Heart left ventricle (tissue), 16 donors: ENCODE data around the gene PRX. TPM values are rescaled to one million over a fixed set of nuclear protein-coding genes. Genes with fewer than 3 reads are reported as not detected.

Experiments
- ATAC-seq, 4 donors: fragments of 200-7000 bp; cut with Tn5 transposase; one replicate each; pipeline ENCODE4 v1.9.1; 2020 to 2022; ENCODE audit warnings: moderate library complexity in 4 of 4, mild to moderate bottlenecking in 3 of 4, moderate number of reproducible peaks in 1 of 4
- DNase-seq, 5 donors: peaks; one replicate each; pipeline ENCODE4 v3.0.0-alpha.2; 2020
- H3K27ac ChIP-seq, 12 donors: fragments of 200-600 bp; sonication (generic) in 4 of 12; one replicate each; pipeline versions ENCODE4 v1.5.0 to v1.8.0; 2016 to 2022; ENCODE audit warnings: mild to moderate bottlenecking in 2 of 12
- H3K27me3 ChIP-seq, 9 donors: fragments of 200-600 bp; sonication (generic) in 2 of 9; one replicate each; pipeline versions ENCODE4 v1.5.1 to v1.8.0; 2016 to 2022; ENCODE audit warnings: mild to moderate bottlenecking in 3 of 9
- H3K36me3 ChIP-seq, 9 donors: fragments of 200-600 bp; sonication (generic) in 2 of 9; one replicate each; pipeline versions ENCODE4 v1.5.0 to v1.8.0; 2018 to 2022; ENCODE audit warnings: mild to moderate bottlenecking in 2 of 9
- H3K4me1 ChIP-seq, 12 donors: fragments of 200-600 bp; sonication (generic) in 4 of 12; one replicate each; pipeline versions ENCODE4 v1.5.0 to v1.8.0; 2016 to 2022; ENCODE audit warnings: mild to moderate bottlenecking in 3 of 12
- H3K4me3 ChIP-seq, 12 donors: fragments of 200-600 bp; sonication (generic) in 4 of 12; one replicate each; pipeline versions ENCODE4 v1.5.0 to v1.8.0; 2017 to 2022; ENCODE audit warnings: mild to moderate bottlenecking in 9 of 12, moderate library complexity in 4 of 12
- H3K9me3 ChIP-seq, 12 donors: fragments of 200-600 bp; sonication (generic) in 4 of 12; one replicate each; pipeline versions ENCODE4 v1.5.0 to v1.8.0; 2016 to 2022; ENCODE audit warnings: mild to moderate bottlenecking in 1 of 12
- POLR2A ChIP-seq, 2 donors: fragments of 450-650 bp; IDR thresholded peaks; one replicate each; pipeline ENCODE4 v1.6.1; 2017; ENCODE audit warnings: antibody characterized with exemption in 2 of 2, mild to moderate bottlenecking in 2 of 2, moderate library complexity in 2 of 2
- WGBS, 4 donors: extraction: QIAGEN DNeasy Blood & Tissue Kit in 2 of 4; methylation state at CpG; one replicate each; pipeline versions ENCODE4 v1.1.5 to v1.1.7; 2013 to 2018; 5-methylcytosine and 5-hydroxymethylcytosine counted together
- intact Hi-C, 10 donors: fragments of 100-400 bp; cut with DNase I; formaldehyde crosslinking; loops; one replicate each; pipeline versions ENCODE4 v1.11.1 to v1.14.2; 2022
- polyA plus RNA-seq, 2 donors: library from polyadenylated mRNA; stranded (reverse); fragments of 200-250 nt; gene quantifications; one replicate each; pipeline ENCODE4 v1.2.3, GENCODE V29; 2013
- total RNA-seq, 9 donors: library from RNA; depleted of rRNA in 2 of 9; stranded (reverse); fragments of >200 nt in 2 of 9; fragmentation: NEBNext Ultra II Directional in 3 of 9; extraction: Animal tissue kit (Norgen Biotek cat#: 25700) in 3 of 9; gene quantifications; one replicate each; pipeline versions ENCODE4 v1.1.0 to v1.2.4, GENCODE V29; 2016 to 2023
- TF ChIP-seq, protein P1 (sequence below), 12 donors: fragments of 200-600 bp; sonication (generic) in 4 of 12; IDR thresholded peaks; one replicate each; pipeline versions ENCODE4 v1.5.0 to v1.8.0; 2018 to 2022; ENCODE audit warnings: antibody characterized with exemption in 12 of 12, mild to moderate bottlenecking in 5 of 12
- donor health status: ischemic (EF 13 %, LVEDD 7.1; RV severe dilation, severe dysfunction).
- donor health status: healthy with polysubstance abuse.
- donor health status: DM: no; HTN: yes; CAD: no.
- donor health status: DM: no; HTN: no; CAD: no.
- donor health status: ischemic (EF 25% LVEDD 6.9; RV normal size, moderate dysfunction).
- donor health status: ischemic (EF 25% LVEDD 5.7; RV mildly dilated, moderate dysfunction).
- donor health status: healthy.
- donor health status: DM: yes; HTN: yes; CAD: no.
- donor health status: ischemic (EF 35%, LVEDD 5.7; RV mildly dilated, moderate dysfunction).
- donor health status: nonischemic (EF 11% LVEDD 7.7; RV severe dilation, severe dysfunction).
- donor health status: DM: yes; HTN: yes; CAD: no.
- donor health status: PGD.
- donor health status: ischemic (EF 29% LVEDD 5.4; RV normal size, mild dysfunction).
- donor health status: nonischemic (EF 23%, LVEDD 6.1; RV moderate dilation, normal function).

PRX gene
- total and polyA plus RNA-seq, 11 donors: 2.5 to 4.6 (median 3.1) TPM

DNA sequence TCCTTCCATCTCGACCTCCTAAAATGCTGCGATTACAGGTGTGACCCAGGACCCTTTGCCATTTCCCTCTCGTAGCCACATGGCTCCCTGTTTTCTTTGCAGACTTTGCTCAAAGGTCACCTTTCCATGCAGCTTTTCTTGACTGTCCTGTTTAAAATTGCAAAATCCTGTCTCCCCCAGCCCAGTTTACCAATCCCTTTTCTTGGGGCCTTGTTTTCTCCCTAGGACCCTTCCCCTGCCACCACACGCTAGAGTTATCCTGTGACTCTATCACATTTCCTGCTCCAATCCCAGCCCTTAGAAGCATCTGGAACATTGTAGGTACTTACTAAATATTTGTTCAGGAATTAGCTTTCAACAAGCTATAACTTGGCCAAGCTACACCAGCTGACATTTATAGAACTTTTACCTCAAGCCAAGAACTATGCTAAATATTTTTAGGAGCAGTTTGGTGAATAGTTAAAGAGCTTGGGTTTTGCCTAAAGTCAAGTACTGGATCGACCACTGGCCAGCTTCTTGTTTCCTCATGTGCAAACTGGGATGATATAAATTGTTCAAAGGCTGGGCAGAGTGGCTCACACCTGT is 40.1 kb upstream of the PRX start:
- H3K27ac ChIP-seq: no peak overlapping the region
- peaks cover 0 to 65% (median 38%) of the 10 kb centered on the region in 9 donors for H3K36me3 ChIP-seq
- H3K4me3 ChIP-seq: no peak overlapping the region
- no peaks in the 10 kb centered on the region for H3K4me1 ChIP-seq
- no peak for ATAC-seq
- H3K9me3 ChIP-seq: no peaks in the 10 kb centered on the region
- DNase-seq: no peak
- TF ChIP-seq, protein P1, sequence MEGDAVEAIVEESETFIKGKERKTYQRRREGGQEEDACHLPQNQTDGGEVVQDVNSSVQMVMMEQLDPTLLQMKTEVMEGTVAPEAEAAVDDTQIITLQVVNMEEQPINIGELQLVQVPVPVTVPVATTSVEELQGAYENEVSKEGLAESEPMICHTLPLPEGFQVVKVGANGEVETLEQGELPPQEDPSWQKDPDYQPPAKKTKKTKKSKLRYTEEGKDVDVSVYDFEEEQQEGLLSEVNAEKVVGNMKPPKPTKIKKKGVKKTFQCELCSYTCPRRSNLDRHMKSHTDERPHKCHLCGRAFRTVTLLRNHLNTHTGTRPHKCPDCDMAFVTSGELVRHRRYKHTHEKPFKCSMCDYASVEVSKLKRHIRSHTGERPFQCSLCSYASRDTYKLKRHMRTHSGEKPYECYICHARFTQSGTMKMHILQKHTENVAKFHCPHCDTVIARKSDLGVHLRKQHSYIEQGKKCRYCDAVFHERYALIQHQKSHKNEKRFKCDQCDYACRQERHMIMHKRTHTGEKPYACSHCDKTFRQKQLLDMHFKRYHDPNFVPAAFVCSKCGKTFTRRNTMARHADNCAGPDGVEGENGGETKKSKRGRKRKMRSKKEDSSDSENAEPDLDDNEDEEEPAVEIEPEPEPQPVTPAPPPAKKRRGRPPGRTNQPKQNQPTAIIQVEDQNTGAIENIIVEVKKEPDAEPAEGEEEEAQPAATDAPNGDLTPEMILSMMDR (IDR thresholded peaks at IDR 0.05): no peak
- intact Hi-C loops: no loop called here
- WGBS, 4 donors: 85 to 89% (median 87%) methylated on average over 5 of the region's 5 CpGs
- no peaks in the 10 kb centered on the region for H3K27me3 ChIP-seq

DNA sequence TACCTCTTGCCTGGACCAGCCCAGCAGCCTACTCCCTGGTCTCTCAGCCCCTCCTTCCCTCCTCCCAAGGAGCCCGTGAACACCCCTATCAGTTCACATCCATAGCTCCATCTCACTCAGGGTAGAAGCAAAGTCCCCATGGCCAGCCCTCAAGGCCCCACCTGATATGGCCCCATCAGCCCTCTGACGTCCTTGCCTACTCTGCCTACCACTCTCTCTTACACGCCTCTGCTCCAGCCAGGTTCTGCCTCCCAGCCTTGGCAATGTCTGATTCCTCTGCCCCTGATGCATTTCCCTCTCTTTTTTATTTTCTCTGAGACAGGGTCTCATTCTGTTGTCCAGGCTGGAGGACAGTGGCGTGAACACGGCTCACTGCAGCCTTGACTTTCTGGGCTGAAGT is 38.8 kb upstream of the PRX start:
- peaks cover 0 to 65% (median 43%) of the 10 kb centered on the region in 9 donors for H3K36me3 ChIP-seq
- no peaks in the 10 kb centered on the region for H3K9me3 ChIP-seq
- no peak for DNase-seq
- H3K27ac ChIP-seq: no peak overlapping the region
- ATAC-seq: peak in 1 of 4 donors; percentile 40
- no peaks in the 10 kb centered on the region for H3K27me3 ChIP-seq
- intact Hi-C loops: no loop called here
- no peak for TF ChIP-seq POLR2A (IDR thresholded peaks at IDR 0.05)
- TF ChIP-seq, protein P1 (IDR thresholded peaks at IDR 0.05): no peak
- no peaks in the 10 kb centered on the region for H3K4me1 ChIP-seq
- no peak overlapping the region for H3K4me3 ChIP-seq
- WGBS, 4 donors: 67 to 76% (median 70%) methylated on average over 5 of the region's 5 CpGs

DNA sequence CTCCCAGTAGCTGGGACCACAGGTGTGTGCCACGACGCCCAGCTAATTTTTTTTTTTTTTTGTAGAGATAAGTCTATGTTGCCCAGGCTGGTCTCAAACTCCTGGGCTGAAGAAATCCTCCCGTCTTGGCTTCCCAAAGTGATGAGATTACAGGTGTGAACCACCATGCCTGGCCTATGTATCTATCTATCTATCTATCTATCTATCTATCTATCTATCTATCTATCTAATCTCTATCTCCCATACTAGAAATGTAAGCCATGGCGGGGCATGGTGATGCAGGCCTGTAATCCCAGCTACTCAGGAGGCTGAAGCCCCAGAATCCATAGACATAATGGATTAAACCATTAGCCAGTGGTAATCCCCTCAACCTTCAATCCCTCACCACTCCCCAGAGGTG is 37.5 kb upstream of the PRX start:
- intact Hi-C loops: no loop called here
- no peaks in the 10 kb centered on the region for H3K27me3 ChIP-seq
- 95 to 100% (median 97%) methylated on average over 4 of the region's 4 CpGs for WGBS, 4 donors
- no peaks in the 10 kb centered on the region for H3K4me1 ChIP-seq
- H3K36me3 ChIP-seq: peaks cover 0 to 53% (median 34%) of the 10 kb centered on the region in 9 donors
- TF ChIP-seq POLR2A (IDR thresholded peaks at IDR 0.05): no peak
- TF ChIP-seq, protein P1 (IDR thresholded peaks at IDR 0.05): no peak
- H3K9me3 ChIP-seq: no peaks in the 10 kb centered on the region
- no peak overlapping the region for H3K27ac ChIP-seq
- ATAC-seq (no peak), DNase-seq (no peak)
- no peak overlapping the region for H3K4me3 ChIP-seq

DNA sequence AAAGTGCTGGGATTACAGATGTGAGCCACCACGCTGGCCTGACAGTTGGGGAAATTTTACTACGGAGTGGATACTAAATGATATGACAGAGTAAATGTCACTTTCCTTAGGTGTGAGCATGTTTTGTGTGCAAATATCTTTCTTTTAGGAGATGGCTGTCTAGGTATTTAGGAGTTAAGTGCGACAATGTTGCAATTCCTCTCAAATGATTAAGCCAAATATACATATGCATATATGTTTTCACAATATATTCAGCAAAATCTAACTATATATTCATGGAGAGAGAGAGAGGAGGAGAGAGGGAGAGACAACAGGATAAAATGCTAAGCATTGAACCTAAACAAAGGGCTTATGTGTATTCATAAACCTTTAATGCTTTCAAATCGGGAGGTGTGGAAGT is 36.3 kb upstream of the PRX start:
- peaks cover 0 to 6% (median 4%) of the 10 kb centered on the region in 12 donors for H3K4me1 ChIP-seq
- H3K4me3 ChIP-seq: no peak overlapping the region
- no peaks in the 10 kb centered on the region for H3K9me3 ChIP-seq
- peaks cover 0 to 42% (median 31%) of the 10 kb centered on the region in 9 donors for H3K36me3 ChIP-seq
- ATAC-seq (no peak), DNase-seq (no peak)
- no peak overlapping the region for H3K27ac ChIP-seq
- no peaks in the 10 kb centered on the region for H3K27me3 ChIP-seq
- intact Hi-C loops: no loop called here
- no peak for TF ChIP-seq POLR2A (IDR thresholded peaks at IDR 0.05)
- TF ChIP-seq, protein P1 (IDR thresholded peaks at IDR 0.05): no peak
- WGBS, 4 donors: 91 to 97% (median 94%) methylated on average over 4 of the region's 4 CpGs
